Sigmoid colon (tissue), 4 donors: ENCODE data around the gene WBP11.

Source experiments
- EP300 ChIP-seq, 4 donors: sonication (generic); formaldehyde crosslinking; IDR thresholded peaks; one replicate each; pipeline ENCODE4 v1.6.1; 2017; ENCODE audit warnings: antibody characterized with exemption in 4 of 4
- POLR2A ChIP-seq, 2 donors: fragments of 450-650 bp; IDR thresholded peaks; one replicate each; pipeline ENCODE4 v1.6.1; 2016; ENCODE audit warnings: antibody characterized with exemption in 2 of 2, mild to moderate bottlenecking in 2 of 2, moderate library complexity in 2 of 2
- POLR2AphosphoS5 ChIP-seq, 4 donors: sonication (generic); formaldehyde crosslinking; IDR thresholded peaks; one replicate each; pipeline ENCODE4 v1.6.1; 2017; ENCODE audit warnings: antibody characterized with exemption in 4 of 4
- TF ChIP-seq, protein P1 (sequence below), 4 experiments: fragments of 450-650 bp in 3 of 4; fragments of 200-600 bp in 1 of 4; IDR thresholded peaks; one replicate each; pipeline ENCODE4 v1.5.1; 2016 to 2019; ENCODE audit warnings: antibody characterized with exemption in 4 of 4, mild to moderate bottlenecking in 3 of 4, moderate library complexity in 2 of 4

DNA sequence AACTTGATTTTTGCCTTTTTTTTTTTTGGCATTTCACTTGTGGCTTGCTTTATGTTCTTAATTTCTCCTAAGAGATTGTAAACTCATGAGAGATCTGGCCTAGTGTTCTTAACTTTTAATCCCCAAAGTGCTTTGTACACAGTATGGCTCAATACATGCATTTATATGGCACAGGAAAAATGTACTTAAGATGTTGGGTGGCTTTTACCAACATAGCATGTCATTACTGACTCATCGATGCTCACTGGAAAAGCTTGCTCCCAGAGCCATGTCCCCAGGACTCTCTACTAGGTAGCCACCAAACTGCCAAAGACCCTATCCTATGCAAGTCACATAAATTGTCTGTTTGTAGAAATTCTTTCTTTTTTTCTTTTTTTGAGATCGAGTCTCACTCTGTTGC lies 23.8 kb upstream of the WBP11 start:
- TF ChIP-seq EP300 (IDR thresholded peaks at IDR 0.05), result no peak
- TF ChIP-seq POLR2AphosphoS5 (IDR thresholded peaks at IDR 0.05), result no peak
- TF ChIP-seq, protein P1, sequence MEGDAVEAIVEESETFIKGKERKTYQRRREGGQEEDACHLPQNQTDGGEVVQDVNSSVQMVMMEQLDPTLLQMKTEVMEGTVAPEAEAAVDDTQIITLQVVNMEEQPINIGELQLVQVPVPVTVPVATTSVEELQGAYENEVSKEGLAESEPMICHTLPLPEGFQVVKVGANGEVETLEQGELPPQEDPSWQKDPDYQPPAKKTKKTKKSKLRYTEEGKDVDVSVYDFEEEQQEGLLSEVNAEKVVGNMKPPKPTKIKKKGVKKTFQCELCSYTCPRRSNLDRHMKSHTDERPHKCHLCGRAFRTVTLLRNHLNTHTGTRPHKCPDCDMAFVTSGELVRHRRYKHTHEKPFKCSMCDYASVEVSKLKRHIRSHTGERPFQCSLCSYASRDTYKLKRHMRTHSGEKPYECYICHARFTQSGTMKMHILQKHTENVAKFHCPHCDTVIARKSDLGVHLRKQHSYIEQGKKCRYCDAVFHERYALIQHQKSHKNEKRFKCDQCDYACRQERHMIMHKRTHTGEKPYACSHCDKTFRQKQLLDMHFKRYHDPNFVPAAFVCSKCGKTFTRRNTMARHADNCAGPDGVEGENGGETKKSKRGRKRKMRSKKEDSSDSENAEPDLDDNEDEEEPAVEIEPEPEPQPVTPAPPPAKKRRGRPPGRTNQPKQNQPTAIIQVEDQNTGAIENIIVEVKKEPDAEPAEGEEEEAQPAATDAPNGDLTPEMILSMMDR (IDR thresholded peaks at IDR 0.05), result no peak
- TF ChIP-seq POLR2A (IDR thresholded peaks at IDR 0.05), result no peak
